Stimulated activated CD4-positive, alpha-beta T cell treated with anti-CD3 and anti-CD28 coated beads, Interleukin-15, amount 100 ng/mL, for 24 hours (primary cell): ENCODE measurements around the gene ZFPM1.

ENCODE experiments used
- DNase-seq: peaks from one replicate; pipeline ENCODE4 v3.0.0-alpha.2; 2020

Gene ZFPM1

GRCh38 chr16:88452482-88453216 is 431 bp upstream of the ZFPM1 start:
- peak; percentile 99 for DNase-seq

GRCh38 chr16:88453611-88454522 is 787 bp downstream of the ZFPM1 start:
- DNase-seq: peak; percentile 59

DNA sequence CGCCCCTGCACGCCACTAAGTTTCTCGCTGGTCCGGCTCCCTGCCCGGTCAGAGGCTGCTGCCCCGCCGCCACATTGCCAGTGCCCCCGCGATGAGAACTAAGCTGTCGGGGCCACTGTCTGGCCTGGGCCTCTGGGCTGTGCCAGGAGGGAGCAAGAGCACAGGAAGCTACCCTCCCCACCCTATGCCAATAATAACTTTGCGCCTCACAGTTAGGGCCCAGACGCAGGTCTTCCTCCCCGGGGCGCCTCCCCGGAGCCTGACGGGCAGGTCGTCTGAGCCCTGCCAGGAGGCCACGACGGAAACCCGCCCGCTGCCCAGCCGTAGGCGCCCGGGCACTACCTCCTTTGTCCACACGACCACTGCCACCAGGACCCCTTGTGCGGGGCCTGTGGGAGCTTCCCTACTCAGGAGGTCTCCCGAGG is 1.5 kb downstream of the ZFPM1 start:
- DNase-seq: peak; percentile 64

GRCh38 chr16:88455610-88456355 is 2.7 kb downstream of the ZFPM1 start:
- peak; percentile 89 for DNase-seq

- DNase-seq: peak; percentile 83
Measured at GRCh38 chr16:88456356-88457292, 3.5 kb downstream of the ZFPM1 start.

- DNase-seq: no peak
Measured at GRCh38 chr16:88458039-88458772, 5.1 kb downstream of the ZFPM1 start.

- no peak for DNase-seq
Measured at GRCh38 chr16:88458773-88459235, 5.7 kb downstream of the ZFPM1 start.

DNA sequence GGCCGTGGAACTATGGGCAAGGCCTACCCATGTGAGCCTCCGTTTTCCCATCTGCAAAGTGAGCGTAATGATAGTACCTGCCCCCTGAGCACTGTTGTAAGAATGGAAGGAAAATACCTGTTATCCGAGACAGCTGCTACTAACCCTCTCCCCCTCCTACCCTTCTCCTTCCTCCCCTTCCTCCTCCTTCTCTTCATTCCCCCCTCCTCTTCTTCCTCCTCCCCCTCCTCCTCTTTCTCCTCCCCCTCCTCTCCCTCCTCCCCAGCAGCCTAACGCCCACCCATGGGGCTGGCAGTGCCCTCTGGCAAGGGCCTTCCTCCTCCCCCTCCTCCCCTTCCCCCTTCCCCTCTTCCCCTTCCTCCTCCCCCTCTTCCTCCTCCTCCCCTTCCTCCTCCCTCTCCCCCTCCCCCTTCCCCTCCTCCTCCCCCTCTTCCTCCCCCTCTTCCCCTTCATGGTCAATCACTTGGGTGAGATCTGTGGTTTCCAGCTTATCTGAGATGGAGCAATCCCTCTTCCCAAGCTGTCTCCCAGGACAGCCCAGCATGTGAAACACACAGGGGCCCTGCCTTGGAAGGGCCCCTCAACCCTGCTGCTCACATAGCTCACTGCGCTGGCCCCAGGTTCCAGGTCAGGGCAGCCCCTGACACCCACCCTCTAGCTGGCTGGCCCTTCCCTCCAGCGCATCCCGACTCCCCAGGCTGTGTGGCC is 6.4 kb downstream of the ZFPM1 start:
- no peak for DNase-seq

DNA sequence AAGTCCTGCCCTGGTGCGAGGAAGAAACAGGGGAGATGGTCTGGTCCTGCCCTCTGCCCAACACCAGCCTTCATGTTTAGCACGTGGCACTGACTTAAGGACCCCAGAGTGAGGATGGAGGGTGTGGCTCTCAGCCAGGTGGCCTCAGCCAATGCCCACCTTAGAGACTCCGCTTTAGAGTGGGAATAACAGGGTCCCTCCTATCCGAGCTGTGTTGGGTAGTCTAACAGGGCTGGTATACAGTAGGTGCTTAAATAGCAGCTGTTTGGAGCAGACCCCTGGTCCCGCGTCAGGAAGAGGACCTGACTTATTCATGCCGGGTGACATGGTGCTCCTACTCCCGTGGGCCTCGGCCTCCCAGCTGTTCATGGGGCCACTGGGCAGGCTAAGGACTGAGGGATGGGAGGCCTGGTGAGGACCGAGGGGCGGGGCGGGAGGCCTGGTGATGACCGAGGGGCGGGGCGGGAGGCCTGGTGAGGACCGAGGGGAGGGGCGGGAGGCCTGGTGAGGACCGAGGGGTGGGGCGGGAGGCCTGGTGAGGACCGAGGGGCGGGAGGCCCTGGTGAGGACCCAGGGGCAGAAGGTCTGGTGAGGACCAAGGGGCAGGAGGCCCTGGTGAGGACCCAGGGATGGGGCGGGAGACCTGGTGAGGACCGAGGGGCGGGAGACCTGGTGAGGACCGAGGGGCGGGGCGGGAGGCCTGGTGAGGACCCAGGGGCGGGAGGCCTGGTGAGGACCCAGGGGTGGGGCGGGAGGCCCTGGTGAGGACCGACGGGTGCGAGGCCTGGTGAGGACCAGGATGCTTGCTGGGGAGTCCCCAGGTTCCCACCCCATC is 7.6 kb downstream of the ZFPM1 start:
- no peak for DNase-seq

GRCh38 chr16:88461331-88462269 is 8.5 kb downstream of the ZFPM1 start:
- no peak for DNase-seq

DNA sequence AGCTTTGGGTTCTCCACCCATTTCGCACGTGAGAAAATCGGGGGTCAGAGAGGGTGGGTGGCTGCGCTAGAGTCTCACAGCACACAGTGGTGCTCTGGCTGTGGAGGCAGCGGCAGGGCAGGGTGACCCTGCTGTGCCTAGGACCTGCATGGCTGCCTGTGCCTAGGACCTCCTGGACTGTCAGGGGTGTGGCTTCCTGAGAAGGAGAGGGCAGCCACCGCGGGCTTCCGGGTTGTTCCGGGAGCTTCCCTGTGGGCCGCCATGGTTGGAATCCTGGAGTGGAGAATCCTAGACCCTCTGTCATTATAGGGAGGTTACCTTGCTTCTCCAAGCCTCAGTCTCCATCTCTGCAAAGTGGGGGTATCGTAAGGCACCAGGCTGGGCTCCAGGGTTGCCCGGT is 9.3 kb downstream of the ZFPM1 start:
- DNase-seq: no peak

DNA sequence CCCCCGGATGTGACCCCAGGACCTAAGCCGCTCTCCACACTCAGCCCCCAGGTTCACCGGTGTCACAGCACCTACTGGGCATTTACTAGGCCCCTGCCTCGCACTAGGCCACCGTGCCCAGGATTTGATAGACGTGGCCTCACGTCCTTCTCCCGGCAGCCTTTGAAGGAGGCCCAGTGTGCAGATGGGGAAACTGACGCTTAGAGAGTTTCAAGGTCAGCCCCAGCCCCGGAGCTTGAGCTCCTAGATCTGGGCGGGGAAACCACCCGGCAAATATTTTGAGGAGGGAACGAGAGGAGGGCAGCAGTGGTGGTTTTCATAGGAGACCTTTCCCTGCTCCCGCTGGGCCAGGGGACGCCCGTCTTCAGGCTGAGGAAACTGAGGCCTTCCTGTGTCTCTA is 10.3 kb downstream of the ZFPM1 start:
- DNase-seq: no peak

GRCh38 chr16:88464447-88465318 is 11.6 kb downstream of the ZFPM1 start:
- DNase-seq: no peak

- DNase-seq: no peak
Measured at GRCh38 chr16:88465387-88465983, 12.4 kb downstream of the ZFPM1 start.

- DNase-seq: peak; percentile 37
Measured at GRCh38 chr16:88466175-88466862, 13.2 kb downstream of the ZFPM1 start.

DNA sequence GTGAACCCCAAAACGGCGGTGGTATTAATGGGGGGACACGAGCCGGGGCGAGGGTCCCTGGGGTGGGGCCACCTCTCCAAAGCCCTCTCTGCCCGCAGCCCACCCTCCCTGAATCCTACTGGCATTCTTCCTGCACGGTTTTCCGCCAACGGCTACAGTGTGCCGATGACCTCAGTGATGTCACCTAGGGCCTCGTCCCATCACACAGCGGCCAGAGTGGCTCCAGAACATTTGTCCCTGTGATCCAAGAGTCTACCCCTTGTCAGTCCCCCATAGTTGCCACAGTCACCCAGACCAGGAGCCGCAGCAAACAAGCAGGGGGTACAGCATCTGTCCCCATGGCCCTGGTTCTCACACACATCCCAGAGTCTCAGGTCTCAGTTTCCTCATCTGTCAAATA is 13.9 kb downstream of the ZFPM1 start:
- DNase-seq: no peak
